ENCODE measurements around the gene APOBEC3F. TPM values are rescaled to one million over a fixed set of nuclear protein-coding genes. Genes with fewer than 3 reads are reported as not detected.
A peak's percentile ranks its signal among the peaks of the same experiment; 100 is the strongest.
"Not testable (repeated sequence)": the region's sequence is repeated elsewhere in the genome, so short reads cannot be mapped to it uniquely, and the experiment has no call there.

The APOBEC3F gene
- total RNA-seq, 2 donors from 2014 or later: 15.8 to 25.8 TPM

GRCh38 chr22:39021552-39022250 lies 19.0 kb upstream of the APOBEC3F start:
- ATAC-seq: no peak
- Mint-ChIP-seq H3K27ac (peak overlapping the region; percentile 92 to 96), H3K9me3 (no peaks in the 10 kb centered on the region), H3K36me3 (peaks cover 6 to 7% of the 10 kb centered on the region in 2 donors)
- no peak for DNase-seq (ENCODE audit: low spot score in 2 of 2)

DNA sequence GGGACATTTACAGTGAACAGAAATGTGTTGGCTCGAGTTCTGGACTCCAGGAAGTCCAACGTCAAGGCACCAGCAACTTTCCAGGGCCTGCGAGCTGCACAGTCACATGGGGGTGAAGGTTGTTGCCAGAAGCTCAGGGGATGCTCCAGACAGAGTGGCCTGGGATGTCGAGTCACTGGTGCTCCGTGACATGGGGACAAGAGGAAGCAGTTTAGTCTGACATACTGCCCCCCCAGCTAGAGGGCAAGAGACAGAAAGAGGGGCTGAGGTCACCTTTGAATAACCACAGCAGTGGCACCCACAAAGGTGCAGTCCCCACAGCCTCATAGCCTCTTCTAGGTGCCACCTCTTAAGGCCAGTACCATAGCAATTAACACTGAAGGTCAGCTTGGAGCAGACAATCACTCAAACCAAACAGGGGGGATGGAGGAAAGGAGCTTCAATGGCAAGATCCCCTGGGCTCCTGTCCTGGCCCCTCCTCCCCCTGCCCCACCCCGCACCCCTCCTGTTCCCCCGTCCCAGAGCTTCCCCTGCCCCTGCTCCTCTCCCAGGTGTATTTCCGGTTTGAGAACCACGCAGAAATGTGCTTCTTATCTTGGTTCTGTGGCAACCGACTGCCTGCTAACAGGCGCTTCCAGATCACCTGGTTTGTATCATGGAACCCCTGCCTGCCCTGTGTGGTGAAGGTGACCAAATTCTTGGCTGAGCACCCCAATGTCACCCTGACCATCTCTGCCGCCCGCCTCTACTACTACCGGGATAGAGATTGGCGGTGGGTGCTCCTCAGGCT lies 15.9 kb upstream of the APOBEC3F start:
- DNase-seq (ENCODE audit: low spot score in 2 of 2) (no peak), ATAC-seq (peak in 1 of 2 donors; percentile 37)
- H3K27ac Mint-ChIP-seq: peak overlapping the region in 1 of 2 donors; percentile 90
- H3K9me3 Mint-ChIP-seq: no peaks in the 10 kb centered on the region
- peaks cover 6 to 7% of the 10 kb centered on the region in 2 donors for H3K36me3 Mint-ChIP-seq

GRCh38 chr22:39026509-39027150 lies 14.0 kb upstream of the APOBEC3F start:
- peak overlapping the region in 1 of 2 donors; percentile 83 for H3K27ac Mint-ChIP-seq

DNA sequence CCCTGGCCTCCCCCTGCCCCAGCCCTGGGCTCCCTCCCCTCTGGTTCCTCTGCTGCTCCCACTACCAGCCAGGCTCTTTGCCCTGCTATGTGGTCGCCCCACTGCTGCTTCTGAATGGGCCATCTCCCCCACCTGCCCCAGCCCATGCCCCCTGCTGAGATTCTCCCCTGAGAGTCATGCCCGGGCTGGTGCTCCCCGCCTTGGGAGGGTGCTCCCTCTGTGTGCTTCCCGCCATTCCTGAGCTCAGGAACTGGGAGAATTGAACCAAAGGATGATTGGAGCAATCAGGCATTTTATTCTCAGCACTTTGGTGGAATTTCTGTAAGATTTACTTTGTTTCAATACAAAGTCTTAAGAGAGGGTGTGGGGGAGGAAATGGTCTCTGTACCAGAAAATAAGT lies 12.9 kb upstream of the APOBEC3F start:
- H3K9me3 Mint-ChIP-seq: no peaks in the 10 kb centered on the region
- no peak for ATAC-seq
- peak overlapping the region; percentile 41 to 50 for H3K27ac Mint-ChIP-seq
- no peaks in the 10 kb centered on the region for H3K36me3 Mint-ChIP-seq
- DNase-seq (ENCODE audit: low spot score in 2 of 2): no peak

More at GRCh38 chr22:39026509-39027150, 14.0 kb upstream of the APOBEC3F start:
- Mint-ChIP-seq H3K9me3 (no peaks in the 10 kb centered on the region), H3K36me3 (peaks cover 4 to 5% of the 10 kb centered on the region in 2 donors)
- ATAC-seq (no peak), DNase-seq (ENCODE audit: low spot score in 2 of 2) (no peak)

DNA sequence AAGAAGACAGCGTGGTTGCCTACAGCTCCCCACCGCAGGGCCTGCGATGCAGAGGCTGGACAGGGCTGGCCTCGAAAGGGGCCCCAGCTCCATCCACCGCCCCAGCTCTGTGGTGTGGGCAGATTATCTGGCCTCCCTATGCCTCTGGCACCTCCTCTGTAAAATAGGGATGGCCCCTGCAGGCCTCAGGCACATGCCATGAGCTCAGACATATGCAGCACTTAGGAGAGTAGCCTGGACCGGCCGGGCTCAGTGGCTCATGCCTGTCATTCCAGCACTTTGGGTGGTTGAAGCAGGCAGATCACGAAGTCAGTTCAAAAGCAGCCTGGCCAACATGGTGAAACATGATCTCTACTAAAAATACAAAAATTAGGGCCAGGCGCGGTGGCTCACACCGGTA lies 12.4 kb upstream of the APOBEC3F start:
- peak overlapping the region; percentile 41 to 50 for H3K27ac Mint-ChIP-seq
- H3K9me3 Mint-ChIP-seq: no peaks in the 10 kb centered on the region
- DNase-seq (ENCODE audit: low spot score in 2 of 2) (no peak), ATAC-seq (no peak)
- H3K36me3 Mint-ChIP-seq: no peaks in the 10 kb centered on the region

DNA sequence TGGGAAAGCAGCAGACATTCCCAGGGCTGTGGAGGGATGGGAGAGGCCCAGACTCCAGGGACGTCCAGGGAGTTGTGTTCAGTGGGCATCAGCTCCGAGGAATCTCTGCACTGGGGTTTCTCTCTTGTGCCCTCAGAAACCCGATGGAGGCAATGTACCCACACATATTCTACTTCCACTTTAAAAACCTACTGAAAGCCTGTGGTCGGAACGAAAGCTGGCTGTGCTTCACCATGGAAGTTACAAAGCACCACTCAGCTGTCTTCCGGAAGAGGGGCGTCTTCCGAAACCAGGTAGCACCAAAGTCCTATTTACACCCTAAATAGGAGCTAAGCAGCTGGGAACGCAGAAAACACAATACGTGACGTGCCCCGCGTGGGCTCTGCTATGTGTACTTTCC lies 11.4 kb upstream of the APOBEC3F start:
- no peaks in the 10 kb centered on the region for H3K36me3 Mint-ChIP-seq
- ATAC-seq (no peak), DNase-seq (ENCODE audit: low spot score in 2 of 2) (no peak)
- H3K9me3 Mint-ChIP-seq: no peaks in the 10 kb centered on the region
- no peak overlapping the region for H3K27ac Mint-ChIP-seq

- no peaks in the 10 kb centered on the region for H3K36me3 Mint-ChIP-seq
- ATAC-seq (no peak), DNase-seq (ENCODE audit: low spot score in 2 of 2) (no peak)
- H3K27ac Mint-ChIP-seq: peak overlapping the region in 1 of 2 donors; percentile 60
- H3K9me3 Mint-ChIP-seq: no peaks in the 10 kb centered on the region
Observed at GRCh38 chr22:39030705-39031104, 10.0 kb upstream of the APOBEC3F start.

GRCh38 chr22:39031434-39032295 lies 9.0 kb upstream of the APOBEC3F start:
- not testable (repeated sequence) for DNase-seq (ENCODE audit: low spot score in 2 of 2); H3K9me3 Mint-ChIP-seq; H3K36me3 Mint-ChIP-seq; H3K27ac Mint-ChIP-seq; ATAC-seq

DNA sequence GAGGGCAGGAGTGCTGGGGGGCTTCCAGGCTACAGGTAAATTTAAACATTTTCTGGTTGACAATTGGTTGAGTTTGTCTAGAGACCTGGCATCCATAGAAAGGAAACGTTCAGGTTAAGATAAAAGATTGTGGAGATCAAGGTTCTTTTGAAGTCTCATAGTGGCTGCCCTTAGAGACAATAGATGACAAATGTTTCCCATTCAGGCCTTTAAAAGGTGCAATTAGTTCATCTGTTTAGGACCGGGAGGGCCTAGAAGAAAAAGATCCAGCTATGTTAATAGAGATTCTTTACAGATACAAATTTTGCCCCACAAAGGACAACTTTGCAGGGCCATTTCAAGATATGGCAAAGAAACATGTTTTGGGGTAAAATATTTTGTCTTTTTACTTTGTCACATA lies 3.6 kb upstream of the APOBEC3F start:
- ATAC-seq, H3K27ac Mint-ChIP-seq, H3K9me3 Mint-ChIP-seq: not testable (repeated sequence)

DNA sequence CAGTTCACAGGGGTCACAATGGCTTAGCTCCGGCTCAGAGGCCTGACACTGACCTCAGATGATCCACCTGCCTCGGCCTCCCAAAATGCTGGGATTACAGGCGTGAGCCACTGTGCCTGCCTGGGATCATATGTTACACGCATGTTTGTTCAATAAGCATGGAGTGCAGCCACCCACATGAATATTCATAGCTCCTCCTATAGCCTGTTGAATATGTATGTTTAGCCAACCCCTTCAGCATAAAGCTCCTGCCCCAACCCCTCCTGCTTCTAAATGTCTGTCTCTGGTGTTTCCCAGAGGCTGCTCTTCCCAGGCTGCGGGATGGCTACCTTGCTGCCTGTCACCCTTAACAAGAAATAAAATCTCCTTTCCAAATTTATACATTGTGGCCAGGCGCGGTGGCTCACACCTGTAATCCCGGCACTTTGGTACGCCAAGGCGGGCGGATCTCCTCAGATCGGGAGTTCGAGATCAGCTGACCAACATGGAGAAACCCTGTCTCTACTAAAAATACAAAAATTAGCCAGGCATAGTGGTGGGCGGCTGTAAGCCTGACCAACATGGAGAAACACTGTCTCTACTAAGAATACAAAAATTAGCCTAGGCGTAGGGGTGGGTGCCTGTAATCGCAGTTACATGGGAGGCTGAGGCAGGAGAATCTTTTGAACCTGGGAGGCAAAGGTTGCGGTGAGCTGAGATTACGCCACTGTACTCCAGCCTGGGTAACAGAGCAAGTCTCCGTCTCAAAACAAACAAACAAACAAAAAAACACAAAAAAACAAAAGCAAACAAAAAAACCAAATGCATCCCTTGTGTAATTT lies 1.1 kb upstream of the APOBEC3F start:
- no peak for ATAC-seq
- Mint-ChIP-seq H3K27ac (peak overlapping the region in 1 of 2 donors; percentile 88), H3K36me3 (peaks cover 4 to 7% of the 10 kb centered on the region in 2 donors), H3K9me3 (no peaks in the 10 kb centered on the region)
- no peak for DNase-seq (ENCODE audit: low spot score in 2 of 2)

More for the DNA sequence above, 3.6 kb upstream of the APOBEC3F start:
- not testable (repeated sequence) for DNase-seq (ENCODE audit: low spot score in 2 of 2); H3K36me3 Mint-ChIP-seq

DNA sequence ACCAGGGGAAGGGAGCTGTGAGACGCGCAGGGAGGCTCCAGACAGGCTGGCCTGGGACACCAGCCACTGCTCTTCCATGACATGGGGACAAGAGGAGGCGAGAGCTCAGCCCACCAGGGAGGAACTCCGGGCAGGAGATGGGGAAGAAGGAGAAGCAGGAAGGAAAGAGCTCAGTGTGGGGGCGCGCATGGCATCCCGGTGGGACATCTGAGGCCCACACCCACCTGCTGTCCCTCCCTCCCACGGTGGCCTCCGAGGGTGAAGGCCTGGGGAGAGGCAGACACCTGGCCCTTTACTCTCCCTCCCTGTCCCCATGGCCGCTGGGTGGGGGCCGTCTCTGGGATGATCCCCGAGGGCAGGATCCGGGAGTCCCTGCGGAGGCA lies 518 bp upstream of the APOBEC3F start:
- not testable (repeated sequence) for H3K36me3 Mint-ChIP-seq; DNase-seq (ENCODE audit: low spot score in 2 of 2); H3K9me3 Mint-ChIP-seq; ATAC-seq
- peak overlapping the region in 1 of 2 donors; percentile 88 for H3K27ac Mint-ChIP-seq

DNA sequence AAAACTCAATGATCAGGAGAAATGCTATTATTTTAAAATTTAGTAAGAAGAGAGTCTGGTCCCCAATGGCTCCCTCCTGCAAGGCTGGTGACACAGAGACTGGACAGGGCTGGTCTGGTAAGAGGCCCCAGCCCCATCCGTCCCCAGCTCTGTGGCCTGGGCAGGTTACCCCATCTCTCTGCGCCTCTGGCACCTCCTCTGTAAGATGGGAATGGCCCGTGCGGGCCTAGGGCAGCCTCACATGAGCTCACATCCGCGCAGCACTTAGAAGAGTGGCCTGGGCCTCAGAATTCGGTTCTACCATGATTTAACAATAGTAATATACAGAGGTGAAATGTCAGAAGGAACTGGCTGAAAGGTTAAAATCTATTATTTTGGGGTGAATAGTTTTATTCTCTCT lies 1.2 kb downstream of the APOBEC3F start:
- ATAC-seq (no peak), DNase-seq (ENCODE audit: low spot score in 2 of 2) (no peak)
- Mint-ChIP-seq H3K9me3 (no peaks in the 10 kb centered on the region), H3K27ac (peak overlapping the region; percentile 88 to 89), H3K36me3 (peaks cover 4 to 7% of the 10 kb centered on the region in 2 donors)

GRCh38 chr22:39043063-39043462 lies 2.4 kb downstream of the APOBEC3F start:
- ATAC-seq; H3K27ac Mint-ChIP-seq; DNase-seq (ENCODE audit: low spot score in 2 of 2); H3K9me3 Mint-ChIP-seq; H3K36me3 Mint-ChIP-seq: not testable (repeated sequence)

DNA sequence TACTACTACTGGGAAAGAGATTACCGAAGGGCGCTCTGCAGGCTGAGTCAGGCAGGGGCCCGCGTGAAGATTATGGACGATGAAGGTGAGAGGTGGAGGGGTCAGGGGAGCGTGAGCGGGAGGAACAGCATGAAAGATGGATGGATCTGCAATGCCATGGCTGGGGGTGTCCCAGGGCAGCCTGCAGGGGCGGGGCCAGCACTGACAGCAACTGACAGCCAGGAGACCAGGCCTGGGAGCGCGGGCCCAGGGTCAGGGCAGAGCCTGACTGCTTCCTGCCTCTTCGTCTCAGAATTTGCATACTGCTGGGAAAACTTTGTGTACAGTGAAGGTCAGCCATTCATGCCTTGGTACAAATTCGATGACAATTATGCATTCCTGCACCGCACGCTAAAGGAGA lies 4.5 kb downstream of the APOBEC3F start:
- not testable (repeated sequence) for DNase-seq (ENCODE audit: low spot score in 2 of 2)
- peak overlapping the region in 1 of 2 donors; percentile 83 for H3K27ac Mint-ChIP-seq

DNA sequence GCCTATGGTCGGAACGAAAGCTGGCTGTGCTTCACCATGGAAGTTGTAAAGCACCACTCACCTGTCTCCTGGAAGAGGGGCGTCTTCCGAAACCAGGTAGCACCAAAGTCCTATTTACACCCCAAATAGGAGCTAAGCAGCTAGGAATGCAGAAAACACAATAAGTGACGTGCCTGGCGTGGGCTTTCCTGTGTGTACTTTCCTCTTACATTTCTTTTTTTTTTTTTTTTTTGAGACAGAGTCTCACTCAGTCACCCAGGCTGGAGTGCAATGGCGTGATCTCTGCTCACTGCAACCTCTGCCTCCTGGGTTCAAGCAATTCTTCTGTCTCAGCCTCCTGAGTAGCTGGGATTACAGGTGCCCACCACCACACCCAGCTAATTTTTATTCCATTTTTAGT lies 8.8 kb downstream of the APOBEC3F start:
- not testable (repeated sequence) for ATAC-seq; H3K9me3 Mint-ChIP-seq; DNase-seq (ENCODE audit: low spot score in 2 of 2); H3K36me3 Mint-ChIP-seq
- peak overlapping the region in 1 of 2 donors; percentile 22 for H3K27ac Mint-ChIP-seq

More for the DNA sequence above, 4.5 kb downstream of the APOBEC3F start:
- H3K9me3 Mint-ChIP-seq, ATAC-seq, H3K36me3 Mint-ChIP-seq: not testable (repeated sequence)

Measured in activated naive CD4-positive, alpha-beta T cell treated with anti-CD3 and anti-CD28 coated beads, Interleukin-2, amount 50 U/mL, for 72 hours (primary cell).